ENCODE measurements around the gene POLR2A. TPM values are rescaled to one million over a fixed set of nuclear protein-coding genes. Genes with fewer than 3 reads are reported as not detected.

POLR2A gene
- 47.9 to 98.5 TPM (median 85.3 TPM) in 5 replicates for total RNA-seq (2022; extraction: Qiagen RNA extraction; ENCODE audit: low read depth)

GRCh38 chr17:7484067-7484918 lies at the start of gene POLR2A:
Gene POLR2A, plus strand, starts transcription at chr17:7484366.

GRCh38 chr17:7439462-7440112 lies 44.6 kb upstream of the POLR2A start, which contains the start of gene FGF11:
Gene FGF11, plus strand, starts transcription at chr17:7439512. Its CDS starts 109 bp downstream, at chr17:7439621.

GRCh38 chr17:7444682-7445618 lies 39.2 kb upstream of the POLR2A start, which contains the start of gene CHRNB1:
Gene CHRNB1, plus strand, starts transcription at chr17:7445061. Its CDS starts 67 bp downstream, at chr17:7445128.

GRCh38 chr17:7479213-7480088 lies 4.7 kb upstream of the POLR2A start, which contains the start of gene ZBTB4:
Gene ZBTB4, minus strand, starts transcription at chr17:7479631. Its CDS starts 12,830 bp downstream, at chr17:7466801.

GRCh38 chr17:7481275-7481674 lies 2.9 kb upstream of the POLR2A start, which contains the start of gene SLC35G6:
Gene SLC35G6, plus strand, starts transcription at chr17:7481446. Its CDS starts 71 bp downstream, at chr17:7481517.

GRCh38 chr17:7548585-7549400 lies 64.6 kb downstream of the POLR2A start, which contains the start of gene TNFSF12:
Gene TNFSF12, plus strand, starts transcription at chr17:7549058. Its CDS starts 96 bp downstream, at chr17:7549154.

Other genes with a start within 250 kb of the POLR2A start
- 23.8 to 44.5 TPM (median 38.9 TPM) in 5 replicates for gene DVL2, start 249.8 kb upstream of the POLR2A start, total RNA-seq (2022; extraction: Qiagen RNA extraction; ENCODE audit: low read depth)
- 82.5 to 108 TPM (median 92.1 TPM) in 5 replicates for gene PHF23, start 244.9 kb upstream of the POLR2A start, total RNA-seq (2022; extraction: Qiagen RNA extraction; ENCODE audit: low read depth)
- 646 to 813 TPM (median 659 TPM) in 5 replicates for gene GABARAP, start 241.9 kb upstream of the POLR2A start, total RNA-seq (2022; extraction: Qiagen RNA extraction; ENCODE audit: low read depth)
- 216 to 257 TPM (median 229 TPM) in 5 replicates for gene CTDNEP1, start 232.6 kb upstream of the POLR2A start, total RNA-seq (2022; extraction: Qiagen RNA extraction; ENCODE audit: low read depth)
- gene ELP5, start 232.2 kb upstream of the POLR2A start, total RNA-seq (2022; extraction: Qiagen RNA extraction; ENCODE audit: low read depth), result 101 to 153 TPM (median 123 TPM) in 5 replicates
- 0.29 to 2.9 TPM (median 1.6 TPM) in 5 replicates for gene CLDN7, start 221.9 kb upstream of the POLR2A start, total RNA-seq (2022; extraction: Qiagen RNA extraction; ENCODE audit: low read depth)
- 0.20 to 0.42 TPM (median 0.27 TPM) in 5 replicates for gene SLC2A4, start 202.6 kb upstream of the POLR2A start, total RNA-seq (2022; extraction: Qiagen RNA extraction; ENCODE audit: low read depth)
- gene YBX2, start 189.7 kb upstream of the POLR2A start, total RNA-seq (2022; extraction: Qiagen RNA extraction; ENCODE audit: low read depth), result 0.19 to 0.84 TPM (median 0.47 TPM) in 5 replicates
- gene EIF5A, start 176.7 kb upstream of the POLR2A start, total RNA-seq (2022; extraction: Qiagen RNA extraction; ENCODE audit: low read depth), result 1,510 to 1,758 TPM (median 1,707 TPM) in 5 replicates
- 96.6 to 116 TPM (median 107 TPM) in 5 replicates for gene GPS2, start 169.0 kb upstream of the POLR2A start, total RNA-seq (2022; extraction: Qiagen RNA extraction; ENCODE audit: low read depth)
- gene NEURL4, start 155.0 kb upstream of the POLR2A start, total RNA-seq (2022; extraction: Qiagen RNA extraction; ENCODE audit: low read depth), result 17.1 to 38.9 TPM (median 32.2 TPM) in 5 replicates
- 2.9 to 5.3 TPM (median 3.1 TPM) in 5 replicates for gene ACAP1, start 147.8 kb upstream of the POLR2A start, total RNA-seq (2022; extraction: Qiagen RNA extraction; ENCODE audit: low read depth)
- 10.1 to 14.9 TPM (median 13.1 TPM) in 5 replicates for gene KCTD11, start 132.2 kb upstream of the POLR2A start, total RNA-seq (2022; extraction: Qiagen RNA extraction; ENCODE audit: low read depth)
- gene TMEM95, start 129.2 kb upstream of the POLR2A start, total RNA-seq (2022; extraction: Qiagen RNA extraction; ENCODE audit: low read depth), result not detected in 5 replicates
- 1.3 to 1.9 TPM (median 1.8 TPM) in 5 replicates for gene TNK1, start 103.3 kb upstream of the POLR2A start, total RNA-seq (2022; extraction: Qiagen RNA extraction; ENCODE audit: low read depth)
- 29.3 to 48.8 TPM (median 39.6 TPM) in 5 replicates for gene PLSCR3, start 89.8 kb upstream of the POLR2A start, total RNA-seq (2022; extraction: Qiagen RNA extraction; ENCODE audit: low read depth)
- 179 to 229 TPM (median 210 TPM) in 5 replicates for gene TMEM256, start 80.3 kb upstream of the POLR2A start, total RNA-seq (2022; extraction: Qiagen RNA extraction; ENCODE audit: low read depth)
- gene NLGN2, start 76.5 kb upstream of the POLR2A start, total RNA-seq (2022; extraction: Qiagen RNA extraction; ENCODE audit: low read depth), result 11.6 to 21.8 TPM (median 19.1 TPM) in 5 replicates
- gene SPEM1, start 64.0 kb upstream of the POLR2A start, total RNA-seq (2022; extraction: Qiagen RNA extraction; ENCODE audit: low read depth), result not detected in 5 replicates
- not detected in 5 replicates for gene SPEM2, start 58.8 kb upstream of the POLR2A start, total RNA-seq (2022; extraction: Qiagen RNA extraction; ENCODE audit: low read depth)
- gene SPEM3, start 55.5 kb upstream of the POLR2A start, total RNA-seq (2022; extraction: Qiagen RNA extraction; ENCODE audit: low read depth), result not detected in 5 replicates
- 9.4 to 14.9 TPM (median 13.7 TPM) in 5 replicates for gene TMEM102, start 48.9 kb upstream of the POLR2A start, total RNA-seq (2022; extraction: Qiagen RNA extraction; ENCODE audit: low read depth)
- 0.99 to 1.7 TPM (median 1.0 TPM) in 5 replicates for gene FGF11, start 44.9 kb upstream of the POLR2A start, total RNA-seq (2022; extraction: Qiagen RNA extraction; ENCODE audit: low read depth)
- 6.9 to 9.9 TPM (median 9.7 TPM) in 5 replicates for gene CHRNB1, start 39.3 kb upstream of the POLR2A start, total RNA-seq (2022; extraction: Qiagen RNA extraction; ENCODE audit: low read depth)
- 18.5 to 27.9 TPM (median 24.6 TPM) in 5 replicates for gene ZBTB4, start 4.7 kb upstream of the POLR2A start, total RNA-seq (2022; extraction: Qiagen RNA extraction; ENCODE audit: low read depth)
- not detected in 5 replicates for gene SLC35G6, start 2.9 kb upstream of the POLR2A start, total RNA-seq (2022; extraction: Qiagen RNA extraction; ENCODE audit: low read depth)
- 7.8 to 14.5 TPM (median 12.5 TPM) in 5 replicates for gene TNFSF12, start 64.7 kb downstream of the POLR2A start, total RNA-seq (2022; extraction: Qiagen RNA extraction; ENCODE audit: low read depth)
- 0.09 to 1.5 TPM (median 0.57 TPM) in 5 replicates for gene TNFSF13, start 74.4 kb downstream of the POLR2A start, total RNA-seq (2022; extraction: Qiagen RNA extraction; ENCODE audit: low read depth)
- 96.5 to 108 TPM (median 105 TPM) in 5 replicates for gene SENP3, start 77.6 kb downstream of the POLR2A start, total RNA-seq (2022; extraction: Qiagen RNA extraction; ENCODE audit: low read depth)
- 23.3 to 40.6 TPM (median 33.0 TPM) in 5 replicates for gene CD68, start 95.3 kb downstream of the POLR2A start, total RNA-seq (2022; extraction: Qiagen RNA extraction; ENCODE audit: low read depth)
- gene MPDU1, start 99.5 kb downstream of the POLR2A start, total RNA-seq (2022; extraction: Qiagen RNA extraction; ENCODE audit: low read depth), result 110 to 132 TPM (median 116 TPM) in 5 replicates
- 0.22 to 0.34 TPM (median 0.30 TPM) in 5 replicates for gene SOX15, start 105.7 kb downstream of the POLR2A start, total RNA-seq (2022; extraction: Qiagen RNA extraction; ENCODE audit: low read depth)
- gene FXR2, start 130.5 kb downstream of the POLR2A start, total RNA-seq (2022; extraction: Qiagen RNA extraction; ENCODE audit: low read depth), result 45.1 to 62.0 TPM (median 57.6 TPM) in 5 replicates
- gene SAT2, start 143.5 kb downstream of the POLR2A start, total RNA-seq (2022; extraction: Qiagen RNA extraction; ENCODE audit: low read depth), result 58.1 to 95.8 TPM (median 79.3 TPM) in 5 replicates
- gene SHBG, start 145.8 kb downstream of the POLR2A start, total RNA-seq (2022; extraction: Qiagen RNA extraction; ENCODE audit: low read depth), result 0.32 to 1.1 TPM (median 0.62 TPM) in 5 replicates
- 0.20 to 0.74 TPM (median 0.22 TPM) in 5 replicates for gene ATP1B2, start 166.6 kb downstream of the POLR2A start, total RNA-seq (2022; extraction: Qiagen RNA extraction; ENCODE audit: low read depth)
- gene TP53, start 203.1 kb downstream of the POLR2A start, total RNA-seq (2022; extraction: Qiagen RNA extraction; ENCODE audit: low read depth), result 38.9 to 53.5 TPM (median 49.6 TPM) in 5 replicates
- gene WRAP53, start 204.1 kb downstream of the POLR2A start, total RNA-seq (2022; extraction: Qiagen RNA extraction; ENCODE audit: low read depth), result 24.4 to 43.8 TPM (median 40.2 TPM) in 5 replicates
- 1.2 to 1.7 TPM (median 1.5 TPM) in 5 replicates for gene EFNB3, start 220.8 kb downstream of the POLR2A start, total RNA-seq (2022; extraction: Qiagen RNA extraction; ENCODE audit: low read depth)
- 0.01 TPM in 3 of 5 replicates, not detected in the others for gene DNAH2, start 233.4 kb downstream of the POLR2A start, total RNA-seq (2022; extraction: Qiagen RNA extraction; ENCODE audit: low read depth)